ENCODE measurements around the gene SFT2D3.
A peak's percentile ranks its signal among the peaks of the same experiment; 100 is the strongest.

SFT2D3 gene, protein sequence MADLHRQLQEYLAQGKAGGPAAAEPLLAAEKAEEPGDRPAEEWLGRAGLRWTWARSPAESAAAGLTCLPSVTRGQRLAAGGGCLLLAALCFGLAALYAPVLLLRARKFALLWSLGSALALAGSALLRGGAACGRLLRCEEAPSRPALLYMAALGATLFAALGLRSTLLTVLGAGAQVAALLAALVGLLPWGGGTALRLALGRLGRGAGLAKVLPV

DNA sequence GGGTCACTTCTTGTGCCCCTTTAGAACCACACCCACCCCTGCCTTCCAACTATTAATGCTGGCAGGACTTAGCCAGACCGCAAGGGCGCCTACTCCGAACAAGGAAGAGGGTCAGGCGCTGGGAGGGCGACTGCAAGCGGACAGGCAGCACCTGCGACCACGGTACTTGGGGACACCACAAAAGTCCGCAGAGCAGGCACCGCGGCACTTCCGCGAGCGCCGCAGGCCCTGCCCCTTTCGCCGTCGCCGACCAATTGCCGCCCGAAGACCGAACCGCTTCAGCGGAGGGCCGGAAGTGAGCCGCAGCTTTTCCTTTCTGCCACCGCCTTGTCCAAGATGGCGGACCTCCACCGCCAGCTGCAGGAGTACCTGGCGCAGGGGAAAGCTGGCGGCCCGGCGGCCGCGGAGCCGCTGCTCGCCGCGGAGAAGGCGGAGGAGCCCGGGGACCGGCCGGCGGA lies at the start of gene SFT2D3:
Gene SFT2D3, plus strand, starts transcription at position 305 of the 458 bp plus-strand sequence. Its CDS starts 32 bp downstream, at position 337.
- DNase-seq (ENCODE audit: low read depth in 2 of 2), result peak; percentile 80 to 85

DNA sequence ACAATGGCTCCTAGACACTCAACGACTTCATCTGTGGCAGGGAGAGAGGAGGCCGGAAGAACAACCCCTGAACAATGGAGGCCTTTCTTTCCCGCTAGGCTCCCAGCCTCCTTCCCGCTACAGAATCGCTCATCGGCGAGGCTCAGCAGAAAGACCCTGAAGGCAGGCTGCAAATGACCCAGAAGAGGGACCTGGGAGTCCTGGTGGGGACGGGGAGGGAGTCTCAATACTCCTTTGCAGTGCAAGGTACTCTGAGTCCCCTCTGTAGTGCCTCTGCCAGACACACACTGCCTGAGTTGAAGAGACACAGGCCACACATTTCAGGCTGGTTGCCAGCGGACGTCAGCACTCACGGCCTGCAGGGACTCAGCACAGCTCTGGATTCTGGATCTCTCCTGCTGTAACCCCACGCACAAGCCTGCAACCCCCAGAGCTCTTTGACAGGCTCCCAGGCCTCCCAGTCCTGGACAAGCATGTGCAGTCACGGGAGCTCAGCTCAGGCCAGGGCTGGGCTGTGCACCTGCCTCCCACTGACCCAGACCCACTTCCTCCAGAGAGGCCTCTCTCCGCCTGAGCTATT lies 49.2 kb upstream of the SFT2D3 start:
- no peak for DNase-seq (ENCODE audit: low read depth in 2 of 2)

DNA sequence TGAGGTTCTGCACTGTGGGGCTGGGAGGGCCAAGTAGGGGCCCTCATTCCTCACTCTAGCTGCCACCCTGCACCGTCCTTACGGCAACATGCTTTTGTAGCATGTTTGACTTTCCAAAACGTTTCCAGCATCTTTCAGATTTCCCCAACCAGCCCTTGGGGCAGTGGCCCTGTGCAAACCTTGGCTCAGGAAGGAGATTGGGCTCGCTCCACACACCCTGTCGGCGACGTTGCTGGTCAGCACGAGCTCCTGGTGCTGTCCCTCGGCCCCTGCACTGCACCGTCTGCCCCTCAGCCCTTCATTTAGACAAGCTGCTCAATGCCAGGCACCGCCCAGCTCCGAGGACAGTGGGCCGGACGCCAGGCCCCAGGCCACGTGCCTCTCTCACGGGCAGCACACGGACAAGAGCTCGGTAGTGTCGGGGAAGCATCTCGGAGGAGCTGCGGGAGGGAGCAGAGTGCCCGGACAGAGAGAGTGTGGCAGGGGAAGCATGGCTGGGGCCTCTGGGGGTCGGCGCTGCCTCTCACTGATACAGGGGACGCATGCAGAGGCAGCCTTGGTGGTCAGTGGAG lies 48.4 kb upstream of the SFT2D3 start:
- no peak for DNase-seq (ENCODE audit: low read depth in 2 of 2)

DNA sequence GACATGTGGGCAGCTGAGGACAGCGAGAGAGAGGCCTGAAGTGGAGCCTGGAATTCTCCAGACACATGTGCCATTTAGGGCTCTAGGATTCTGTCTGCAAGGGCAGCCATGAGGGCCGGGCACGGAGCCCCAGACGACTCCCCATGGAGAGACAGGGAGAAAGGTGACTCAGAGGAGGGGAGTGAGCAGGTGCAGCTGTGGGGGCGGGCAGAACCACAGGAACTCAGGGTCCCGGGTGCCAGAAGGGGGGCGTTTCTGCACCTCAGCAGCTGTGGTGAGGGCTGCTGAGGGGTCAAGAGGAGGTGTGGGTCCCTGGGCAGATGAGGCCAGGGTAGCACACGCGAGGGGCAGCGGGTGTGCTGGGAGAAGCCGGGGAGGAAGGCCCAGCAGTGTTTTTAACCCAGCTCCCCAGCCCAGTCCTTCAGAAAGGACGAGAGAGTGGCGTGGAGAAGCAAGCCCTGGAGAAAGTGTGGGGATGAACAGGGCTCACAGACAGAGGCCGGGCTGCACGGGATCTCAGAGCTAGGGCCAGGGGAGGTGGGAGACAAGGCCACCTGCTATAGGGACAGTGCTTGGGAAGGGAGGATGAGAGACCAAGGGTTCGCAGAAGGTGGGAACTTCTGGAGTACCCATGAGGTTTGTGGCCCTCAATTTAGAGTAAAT lies 47.7 kb upstream of the SFT2D3 start:
- no peak for DNase-seq (ENCODE audit: low read depth in 2 of 2)

DNA sequence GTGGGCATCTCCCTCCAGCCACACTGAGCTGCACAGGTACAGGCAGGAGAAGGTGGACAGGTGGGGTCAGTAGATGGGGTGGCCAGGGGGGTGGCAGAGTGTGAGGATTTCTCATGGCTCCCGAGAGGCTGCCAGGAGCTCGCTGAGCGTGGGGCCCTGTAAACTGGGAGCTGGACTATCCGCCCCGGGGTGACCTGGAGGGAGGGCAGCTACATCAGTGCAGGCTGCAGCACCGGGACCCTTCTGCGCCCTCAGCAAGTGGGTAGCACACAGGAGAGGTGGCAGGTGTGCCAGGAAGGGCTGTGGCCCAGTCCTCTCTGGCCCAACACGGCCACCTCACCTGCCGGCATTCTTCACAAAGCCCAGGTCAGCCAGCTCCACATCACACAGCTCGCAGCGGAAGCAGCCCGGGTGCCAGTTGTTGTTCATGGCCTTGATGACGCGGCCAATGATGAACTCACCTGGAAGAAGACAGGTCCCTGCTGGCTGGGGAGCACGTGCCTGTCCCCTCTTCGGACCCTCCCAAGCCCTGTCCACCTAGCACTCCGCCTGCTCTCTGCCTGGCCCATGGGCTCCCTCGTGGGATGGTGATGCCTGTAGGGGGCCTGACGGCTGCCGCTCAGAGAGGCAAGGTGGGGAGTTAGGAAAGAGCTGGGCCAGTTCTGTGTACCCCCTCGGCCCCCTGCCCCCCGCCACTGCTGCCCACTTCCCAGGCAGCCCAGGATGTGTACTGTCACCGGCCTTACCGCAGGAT lies 47.0 kb upstream of the SFT2D3 start:
- no peak for DNase-seq (ENCODE audit: low read depth in 2 of 2)

DNA sequence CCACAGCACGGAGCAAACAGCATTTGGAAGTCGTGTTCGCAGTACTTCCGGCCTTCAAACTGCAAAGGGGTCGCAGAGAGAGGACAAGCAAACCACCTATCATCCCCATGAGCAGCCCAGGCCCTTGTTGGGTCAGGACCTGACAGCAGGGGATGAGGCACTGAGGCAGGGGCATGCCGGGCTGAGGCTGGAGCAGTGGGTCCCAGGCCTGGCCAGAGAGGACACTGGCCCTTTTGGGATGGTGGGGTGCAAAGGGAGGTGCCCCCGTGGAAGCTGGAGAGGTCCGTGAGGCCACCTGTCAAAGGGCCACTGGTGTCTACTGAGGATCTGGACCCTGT lies 46.5 kb upstream of the SFT2D3 start:
- DNase-seq (ENCODE audit: low read depth in 2 of 2), result no peak

DNA sequence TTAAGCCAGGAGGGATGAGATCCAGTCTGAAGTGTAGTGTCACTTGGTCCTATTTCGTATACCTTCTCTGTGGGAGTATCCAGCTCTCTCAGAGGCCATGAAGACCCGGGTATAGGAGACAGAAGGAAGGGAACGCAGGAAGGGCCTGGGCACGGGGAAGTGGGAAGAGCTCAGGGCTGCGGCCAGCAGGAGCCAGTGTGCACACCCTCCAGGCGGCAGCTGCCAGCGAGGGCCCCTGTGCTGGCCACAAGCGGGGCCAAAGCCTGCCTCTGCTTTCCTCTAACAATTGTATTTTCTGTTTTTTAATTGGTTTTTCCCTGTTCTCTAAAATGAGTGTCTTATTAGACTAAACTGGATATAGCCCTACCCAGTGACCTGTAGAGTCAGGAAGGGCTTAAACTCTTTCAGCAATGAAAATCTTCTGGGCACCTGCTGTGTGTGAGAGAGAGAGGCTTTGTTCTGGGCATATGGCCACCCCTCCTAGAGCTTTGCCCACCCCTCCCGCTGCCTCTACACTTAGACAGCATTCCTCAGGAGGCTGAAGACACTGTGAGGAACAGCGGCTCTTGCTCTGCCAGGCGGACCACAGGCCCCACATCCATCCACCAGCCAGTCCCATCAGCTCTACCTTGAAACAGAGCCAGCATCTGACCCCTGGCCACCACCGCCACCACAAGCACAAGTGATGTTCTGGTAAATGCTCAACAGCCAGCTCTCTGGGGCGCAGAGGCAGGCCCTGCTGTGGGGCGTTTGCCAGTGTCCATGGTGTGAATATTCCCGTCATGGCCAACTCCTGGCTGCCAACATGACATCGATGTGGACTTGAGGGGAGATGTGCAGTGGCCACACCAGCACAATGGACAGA lies 45.9 kb upstream of the SFT2D3 start:
- no peak for DNase-seq (ENCODE audit: low read depth in 2 of 2)

DNA sequence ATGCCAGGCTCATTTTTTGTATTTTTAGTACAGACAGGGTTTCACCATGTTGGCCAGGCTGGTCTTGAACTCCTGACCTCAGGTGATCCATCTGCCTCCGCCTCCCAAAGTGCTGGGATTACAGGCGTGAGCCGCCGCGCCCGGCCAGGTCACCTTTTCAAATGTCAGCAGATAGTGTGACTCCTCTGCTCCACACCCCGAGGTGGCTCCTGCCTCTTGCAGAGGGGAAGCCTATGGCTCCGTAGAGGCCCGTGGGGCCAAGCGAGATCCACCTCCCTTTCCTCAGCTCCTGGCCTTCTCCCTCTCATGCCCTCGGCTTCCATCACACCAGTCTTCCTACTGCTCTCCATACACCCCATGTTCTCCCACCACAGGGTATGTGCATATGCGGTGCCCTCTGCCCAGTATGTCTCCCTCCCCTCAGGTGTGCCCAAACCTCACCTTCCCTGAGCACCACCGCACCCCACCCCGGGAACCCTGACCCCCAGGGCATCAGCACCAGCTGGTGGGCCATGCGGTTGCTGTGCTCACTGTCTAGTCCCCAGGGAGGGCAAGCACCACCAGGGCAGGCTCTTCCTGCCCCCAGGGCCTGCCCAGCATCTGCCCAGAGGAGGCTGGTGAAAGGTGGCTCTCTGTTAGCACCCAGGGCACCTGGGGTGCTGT lies 44.6 kb upstream of the SFT2D3 start:
- no peak for DNase-seq (ENCODE audit: low read depth in 2 of 2)

DNA sequence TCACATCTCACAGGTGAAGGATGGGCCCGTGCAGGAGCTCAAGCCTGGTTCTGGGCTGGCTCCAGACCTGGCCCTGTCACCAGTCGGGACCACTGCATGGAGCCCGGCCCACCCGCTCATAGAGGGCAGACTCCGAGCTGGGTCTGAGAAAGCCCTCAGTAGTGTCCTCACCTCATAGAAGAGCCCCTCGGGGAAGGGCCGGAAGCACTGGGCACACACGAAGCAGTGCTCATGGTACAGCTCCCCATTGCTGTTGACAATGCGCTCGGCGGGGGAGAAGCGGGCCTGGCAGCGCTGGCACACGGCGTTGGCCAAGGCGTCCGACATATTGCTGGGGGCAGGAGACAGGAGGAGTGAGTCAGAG lies 44.1 kb upstream of the SFT2D3 start:
- DNase-seq (ENCODE audit: low read depth in 2 of 2), result no peak

DNA sequence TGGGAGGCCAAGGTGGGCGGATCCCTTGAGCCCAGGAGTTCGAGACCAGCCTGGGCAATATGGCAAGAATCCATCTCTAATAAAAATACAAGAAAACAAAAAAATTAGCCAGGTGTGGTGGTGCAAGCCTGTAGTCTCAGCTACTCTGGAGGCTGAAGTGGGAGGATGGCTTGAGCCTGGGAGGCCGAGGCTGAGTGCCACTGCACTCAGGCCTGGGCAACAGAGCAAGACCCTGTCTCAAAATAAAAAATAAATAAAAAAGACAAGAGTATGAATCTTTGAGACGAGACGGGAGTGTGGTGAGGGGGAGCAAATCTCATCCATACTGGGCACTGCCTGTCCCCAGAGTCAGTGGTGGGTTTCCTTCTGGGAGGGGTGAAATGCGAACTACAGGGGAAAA lies 43.2 kb upstream of the SFT2D3 start:
- no peak for DNase-seq (ENCODE audit: low read depth in 2 of 2)

DNA sequence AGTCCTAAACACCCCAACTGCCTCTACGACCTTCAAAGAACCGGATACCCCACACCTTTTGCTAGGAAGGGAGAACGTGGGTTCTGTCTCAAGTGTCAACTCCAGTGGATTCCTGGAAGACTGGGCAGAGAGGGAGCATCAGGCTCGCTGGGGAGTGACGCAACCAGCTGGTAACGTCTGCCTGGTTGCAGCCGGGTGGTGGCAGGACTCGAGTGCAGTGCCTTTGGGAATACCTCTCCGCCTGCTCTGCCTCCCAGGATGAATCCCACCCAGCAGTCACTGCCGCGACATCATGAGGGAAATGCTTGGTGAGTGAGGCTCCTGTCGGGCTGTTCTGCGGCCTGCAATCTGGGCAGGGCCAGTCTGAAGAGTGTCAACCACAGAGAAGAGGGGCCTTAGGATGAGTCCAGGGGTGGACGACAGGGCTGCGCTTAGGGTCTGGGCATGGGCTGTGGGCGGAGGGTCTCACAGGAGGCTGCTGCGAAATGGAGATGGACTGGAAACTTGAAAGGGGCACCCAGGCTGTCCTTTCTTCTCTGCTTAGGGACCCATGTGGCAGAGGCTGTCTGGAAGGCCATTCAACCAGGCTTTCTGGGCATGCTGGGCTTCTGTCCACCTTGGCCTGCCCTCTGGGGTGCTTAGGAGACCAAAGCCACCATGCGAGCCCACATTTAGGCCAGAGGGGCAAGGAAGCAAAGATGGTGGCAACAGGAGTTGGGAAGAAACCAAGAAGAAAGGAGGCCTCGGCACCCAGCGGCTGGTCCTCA lies 42.5 kb upstream of the SFT2D3 start:
- no peak for DNase-seq (ENCODE audit: low read depth in 2 of 2)

DNA sequence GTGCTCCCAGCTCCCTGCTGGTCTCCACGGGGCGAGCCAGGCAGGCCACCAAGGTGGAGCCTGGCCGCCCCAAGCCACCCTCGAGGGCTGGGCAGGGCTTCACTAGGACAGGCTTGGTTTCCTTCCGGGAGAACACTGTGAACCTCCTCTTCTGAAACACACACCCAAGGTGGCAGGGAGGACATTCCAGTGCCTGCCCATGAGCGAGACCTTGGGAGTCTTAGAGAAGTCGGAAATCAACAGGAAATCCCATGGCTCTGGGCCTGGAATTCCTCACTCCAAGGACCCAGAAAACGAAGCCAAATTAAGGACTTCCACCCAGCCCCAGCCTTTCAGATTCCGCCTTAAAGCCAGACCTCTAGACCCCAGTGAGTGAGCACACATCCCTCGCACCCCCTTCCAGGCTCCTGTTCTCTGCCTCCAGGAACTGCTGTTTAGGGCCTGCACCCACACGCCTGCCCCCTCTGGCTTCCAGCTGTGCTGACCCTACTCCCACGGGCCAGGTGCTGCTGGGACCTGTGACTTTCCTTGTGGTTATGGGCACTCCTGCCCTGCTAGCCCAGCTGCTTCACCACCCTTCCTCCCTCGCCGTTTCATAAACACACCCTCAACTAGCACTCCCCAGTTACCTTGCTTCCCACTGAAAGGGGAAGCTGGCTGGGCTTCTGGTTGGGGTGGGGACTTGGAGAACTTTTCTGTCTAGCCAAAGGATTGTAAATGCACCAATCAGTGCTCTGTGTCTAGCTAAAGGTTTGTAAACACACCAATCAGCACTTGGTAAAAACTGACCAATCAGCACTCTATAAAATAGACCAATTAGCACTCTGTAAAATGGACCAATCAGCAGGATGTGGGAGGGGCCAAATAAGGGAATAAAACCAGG lies 41.6 kb upstream of the SFT2D3 start:
- no peak for DNase-seq (ENCODE audit: low read depth in 2 of 2)

DNA sequence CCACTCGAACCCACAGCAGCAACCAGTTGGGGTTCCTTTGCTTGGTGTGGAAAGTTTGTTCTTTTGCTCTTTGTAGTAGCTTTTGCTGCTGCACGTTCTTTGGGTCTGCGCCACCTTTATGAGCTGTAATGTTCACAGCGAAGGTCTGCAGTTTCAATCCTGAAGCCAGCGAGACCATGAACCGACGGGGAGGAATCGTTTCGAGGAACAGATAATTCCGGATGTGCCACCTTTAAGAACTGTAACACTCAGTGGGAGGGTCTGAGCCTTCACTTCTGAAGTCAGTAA lies 41.1 kb upstream of the SFT2D3 start:
- no peak for DNase-seq (ENCODE audit: low read depth in 2 of 2)

DNA sequence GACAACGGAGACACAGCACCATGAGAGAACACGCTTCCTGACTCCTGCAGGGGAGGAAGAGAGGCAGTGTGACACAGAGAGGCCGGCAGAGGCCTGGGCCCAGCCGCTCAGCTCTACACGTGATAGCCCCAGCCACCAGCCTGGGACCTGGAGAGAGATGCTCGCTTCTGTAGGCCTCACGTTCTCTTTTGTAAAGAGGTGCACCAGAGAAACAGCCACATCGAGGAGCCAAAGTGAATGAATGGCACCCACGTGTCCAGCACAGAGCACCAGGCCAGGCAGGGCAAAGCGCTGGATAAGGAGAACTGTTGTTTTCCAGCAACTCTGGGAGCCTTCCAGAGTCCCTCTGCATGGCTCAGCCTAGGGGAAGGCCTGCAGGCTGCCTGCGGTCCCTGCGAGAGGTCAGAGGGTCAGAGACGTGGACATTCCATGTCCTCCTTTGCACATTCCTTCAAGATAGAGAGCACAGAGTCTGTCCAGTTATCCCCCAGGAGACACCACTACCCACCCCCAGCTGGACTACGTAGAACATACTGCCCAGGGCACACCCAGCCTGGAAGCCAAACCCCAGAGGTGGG lies 40.1 kb upstream of the SFT2D3 start:
- no peak for DNase-seq (ENCODE audit: low read depth in 2 of 2)

DNA sequence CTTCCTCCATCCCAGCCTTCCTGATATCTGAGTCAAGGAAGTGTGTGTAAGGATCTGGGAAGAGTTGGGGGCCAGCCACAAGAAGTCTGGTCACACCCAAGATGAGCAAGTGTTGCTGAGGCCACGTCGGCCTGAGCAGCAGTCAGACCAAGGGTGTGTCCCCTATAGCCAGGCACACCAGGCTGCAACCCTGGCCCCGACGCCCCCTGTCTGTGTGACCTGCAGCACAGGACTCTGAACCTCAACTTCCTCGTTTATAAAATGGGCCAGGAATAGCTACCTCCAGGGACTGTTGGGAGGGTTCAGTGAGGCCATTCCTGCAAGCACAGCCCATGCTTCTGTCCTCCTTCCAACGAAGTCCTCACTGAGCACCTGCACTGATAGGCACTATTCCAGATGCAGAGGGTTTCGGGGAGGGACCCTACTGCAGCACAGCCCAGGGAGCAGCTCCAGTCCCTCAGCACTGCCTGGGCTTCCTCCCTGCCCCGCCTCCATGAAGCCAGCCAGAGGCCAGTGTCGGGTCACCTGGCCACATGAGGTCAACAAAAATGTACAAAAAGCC lies 39.3 kb upstream of the SFT2D3 start:
- no peak for DNase-seq (ENCODE audit: low read depth in 2 of 2)

DNA sequence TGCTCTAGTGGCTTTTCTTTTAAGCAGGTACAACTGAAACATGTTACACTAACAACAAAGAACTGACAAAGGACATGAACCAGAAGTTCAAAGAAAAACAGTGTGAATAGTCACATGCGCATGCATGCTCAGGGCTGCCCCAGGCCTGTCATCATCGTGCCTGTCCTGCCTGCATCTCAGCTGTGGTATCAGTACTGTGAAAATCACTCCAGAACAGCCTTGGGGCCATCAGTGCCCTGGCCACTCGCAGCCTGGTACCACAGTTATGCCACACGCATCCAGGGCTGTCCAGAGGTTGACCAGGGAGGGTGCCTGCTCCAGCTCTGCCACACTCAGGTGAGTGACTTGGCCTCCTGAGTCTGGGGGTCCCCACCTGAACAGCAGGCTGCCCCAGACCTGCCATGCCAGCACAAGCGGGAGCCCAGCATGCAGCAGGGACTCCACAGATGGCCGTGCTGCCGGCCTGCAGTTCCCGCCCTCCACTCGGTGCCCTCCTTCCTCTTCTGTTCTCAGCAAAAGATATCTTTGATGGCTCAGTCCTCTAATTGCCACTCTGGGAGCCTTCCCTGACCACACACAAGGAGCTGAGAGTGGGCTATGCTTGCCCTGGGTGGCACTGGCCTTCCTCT lies 38.2 kb upstream of the SFT2D3 start:
- no peak for DNase-seq (ENCODE audit: low read depth in 2 of 2)

DNA sequence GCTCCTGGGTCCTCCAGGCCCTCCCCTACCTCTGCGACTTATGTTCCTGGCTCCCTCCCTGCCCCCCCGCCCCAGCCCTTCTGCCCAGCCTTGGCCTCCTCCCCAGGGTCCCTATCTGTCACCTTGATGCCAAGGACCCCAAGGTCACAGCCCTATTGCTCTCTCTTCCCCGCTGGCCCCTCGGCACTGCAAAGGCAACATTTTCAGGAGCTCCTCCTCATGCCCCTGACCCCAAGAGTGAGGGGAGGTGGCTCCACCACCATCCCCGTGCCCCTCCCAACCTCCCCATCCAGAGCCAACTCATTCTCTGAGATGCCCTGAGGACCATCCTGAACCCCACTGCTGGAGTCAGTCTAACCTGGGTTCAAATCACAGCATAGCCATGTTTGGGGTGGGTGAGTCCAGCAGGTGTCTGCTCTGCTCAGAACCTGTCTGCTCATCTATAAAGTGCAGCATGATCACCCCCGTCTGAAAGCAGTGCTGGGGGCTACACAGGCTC lies 37.7 kb upstream of the SFT2D3 start:
- no peak for DNase-seq (ENCODE audit: low read depth in 2 of 2)

Data from stimulated activated CD8-positive, alpha-beta memory T cell treated with anti-CD3 and anti-CD28 coated beads, Interleukin-2, amount 100 ng/mL, for 48 hours (primary cell).